NB4 (cell line): ENCODE data around the gene TMEM218.
A peak's percentile ranks its signal among the peaks of the same experiment; 100 is the strongest.

ENCODE experiments used
- POLR2A ChIP-seq: IDR thresholded peaks from 2 replicates; pipeline ENCODE4 v1.6.1; 2011; ENCODE audit warnings: mild to moderate bottlenecking; ENCODE audit not compliant: insufficient read length; ENCODE audit errors: extremely low read depth
- TF ChIP-seq, protein P1 (sequence below): IDR thresholded peaks from one replicate; pipeline ENCODE4 v1.5.1; 2012; ENCODE audit warnings: low read depth, low read length
- TF ChIP-seq, protein P2 (sequence below): IDR thresholded peaks from 2 replicates; pipeline ENCODE4 v1.6.1; 2011; ENCODE audit warnings: low read depth, low read length

DNA sequence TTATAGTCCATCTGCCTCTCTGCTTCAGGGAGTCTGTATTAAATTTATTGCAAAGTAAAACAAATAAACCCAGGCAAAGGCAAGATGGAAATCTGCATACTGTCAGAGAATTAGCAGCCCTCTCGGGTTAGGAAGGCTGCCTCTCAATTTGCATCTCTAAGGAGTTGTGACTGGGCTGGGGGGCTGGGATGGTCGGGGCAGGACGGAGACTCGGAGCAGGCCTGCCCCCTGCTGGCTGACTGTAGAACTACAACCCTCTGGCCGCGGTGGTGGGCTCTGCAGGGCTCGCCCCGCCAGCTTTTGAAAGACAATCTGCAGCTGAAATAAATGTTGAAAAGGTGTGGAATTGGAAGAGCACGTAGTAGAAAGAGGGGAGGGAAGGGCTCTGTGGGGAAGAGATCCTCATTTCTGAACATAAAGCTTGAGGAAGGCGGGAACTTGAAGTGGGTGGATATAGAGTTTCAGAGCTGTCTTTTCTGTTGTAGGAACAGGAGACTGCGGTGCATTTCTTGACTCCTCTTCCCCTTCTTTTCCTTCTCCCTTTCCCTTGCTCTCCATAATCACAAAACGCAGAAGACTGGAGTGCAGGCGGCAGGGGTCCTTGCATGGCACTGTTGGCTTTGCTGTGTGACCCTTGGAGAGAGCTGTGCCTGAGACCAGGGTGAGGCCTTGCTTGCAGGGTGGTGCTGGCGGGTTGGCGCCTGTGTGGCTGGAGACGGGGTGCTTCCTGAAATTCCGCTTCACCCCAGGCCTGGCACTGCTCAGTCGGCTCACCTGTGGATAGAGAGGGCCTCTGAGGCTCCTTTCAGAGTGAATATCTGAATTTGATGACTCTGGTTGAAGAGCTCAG lies 30.5 kb upstream of the TMEM218 start:
- TF ChIP-seq, protein P1, sequence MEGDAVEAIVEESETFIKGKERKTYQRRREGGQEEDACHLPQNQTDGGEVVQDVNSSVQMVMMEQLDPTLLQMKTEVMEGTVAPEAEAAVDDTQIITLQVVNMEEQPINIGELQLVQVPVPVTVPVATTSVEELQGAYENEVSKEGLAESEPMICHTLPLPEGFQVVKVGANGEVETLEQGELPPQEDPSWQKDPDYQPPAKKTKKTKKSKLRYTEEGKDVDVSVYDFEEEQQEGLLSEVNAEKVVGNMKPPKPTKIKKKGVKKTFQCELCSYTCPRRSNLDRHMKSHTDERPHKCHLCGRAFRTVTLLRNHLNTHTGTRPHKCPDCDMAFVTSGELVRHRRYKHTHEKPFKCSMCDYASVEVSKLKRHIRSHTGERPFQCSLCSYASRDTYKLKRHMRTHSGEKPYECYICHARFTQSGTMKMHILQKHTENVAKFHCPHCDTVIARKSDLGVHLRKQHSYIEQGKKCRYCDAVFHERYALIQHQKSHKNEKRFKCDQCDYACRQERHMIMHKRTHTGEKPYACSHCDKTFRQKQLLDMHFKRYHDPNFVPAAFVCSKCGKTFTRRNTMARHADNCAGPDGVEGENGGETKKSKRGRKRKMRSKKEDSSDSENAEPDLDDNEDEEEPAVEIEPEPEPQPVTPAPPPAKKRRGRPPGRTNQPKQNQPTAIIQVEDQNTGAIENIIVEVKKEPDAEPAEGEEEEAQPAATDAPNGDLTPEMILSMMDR: peak; percentile 84
- no peak for TF ChIP-seq POLR2A
- TF ChIP-seq, protein P2, sequence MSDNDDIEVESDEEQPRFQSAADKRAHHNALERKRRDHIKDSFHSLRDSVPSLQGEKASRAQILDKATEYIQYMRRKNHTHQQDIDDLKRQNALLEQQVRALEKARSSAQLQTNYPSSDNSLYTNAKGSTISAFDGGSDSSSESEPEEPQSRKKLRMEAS: no peak
